GM12878 (cell line): ENCODE data around the gene PSTPIP2. TPM values are rescaled to one million over a fixed set of nuclear protein-coding genes. Genes with fewer than 3 reads are reported as not detected.

Experiments
- ATF3 ChIP-seq: IDR thresholded peaks from 2 replicates; pipeline ENCODE4 v1.6.1; 2011; ENCODE audit warnings: low read depth, mild to moderate bottlenecking, low read length, moderate library complexity, borderline replicate concordance; ENCODE audit errors: extremely low read depth
- BRCA1 ChIP-seq: IDR thresholded peaks from 2 replicates; pipeline ENCODE4 v1.6.1; 2011; ENCODE audit warnings: low read depth, low read length, improper control_type of control experiment
- EP300 ChIP-seq, 2 experiments: fragments of 150-350 bp in 1 of 2; IDR thresholded peaks; 2 replicates each; pipeline ENCODE4 v1.6.1; 2011 to 2012; ENCODE audit warnings: low read depth in 2 of 2, low read length in 2 of 2, borderline replicate concordance in 1 of 2, improper control_type of control experiment in 1 of 2, inconsistent platforms in 1 of 2; ENCODE audit not compliant: control insufficient read depth in 1 of 2
- FOS ChIP-seq: IDR thresholded peaks from 3 replicates; pipeline ENCODE4 v1.6.1; 2011; ENCODE audit warnings: borderline replicate concordance; ENCODE audit not compliant: insufficient read length; ENCODE audit errors: extremely low read depth
- MTA3 ChIP-seq: IDR thresholded peaks from 2 replicates; pipeline ENCODE4 v1.6.1; 2012; ENCODE audit warnings: low read length, inconsistent platforms, borderline replicate concordance
- NFIC ChIP-seq: IDR thresholded peaks from 2 replicates; pipeline ENCODE4 v1.6.1; 2012; ENCODE audit warnings: low read depth, mild to moderate bottlenecking, inconsistent platforms, low read length, moderate library complexity
- NR2C2 ChIP-seq: IDR thresholded peaks from 2 replicates; pipeline ENCODE4 v1.6.1; 2011; ENCODE audit warnings: borderline replicate concordance, low read depth; ENCODE audit not compliant: control insufficient read depth, insufficient read length
- RUNX3 ChIP-seq: IDR thresholded peaks from 2 replicates; pipeline ENCODE4 v1.6.1; 2012; ENCODE audit warnings: low read length, inconsistent platforms
- SMAD1 ChIP-seq: fragments of 450-650 bp; IDR thresholded peaks from 2 replicates; pipeline ENCODE4 v1.6.1; 2018; ENCODE audit warnings: mild to moderate bottlenecking, low read depth; ENCODE audit not compliant: partially characterized antibody
- TARDBP ChIP-seq: IDR thresholded peaks from 2 replicates; pipeline ENCODE4 v1.6.1; 2016; ENCODE audit warnings: borderline replicate concordance
- TCF7 ChIP-seq: IDR thresholded peaks from 2 replicates; pipeline ENCODE4 v1.6.1; 2014; ENCODE audit warnings: antibody characterized with exemption, borderline replicate concordance
- ZNF24 ChIP-seq: fragments of 450-650 bp; IDR thresholded peaks from 2 replicates; pipeline ENCODE4 v1.6.1; 2017; ENCODE audit warnings: antibody characterized with exemption, mild to moderate bottlenecking
- ZNF622 ChIP-seq: fragments of 450-650 bp; IDR thresholded peaks from 2 replicates; pipeline ENCODE4 v1.6.1; 2017; ENCODE audit warnings: mild to moderate bottlenecking, inconsistent platforms
- ZZZ3 ChIP-seq: IDR thresholded peaks from 2 replicates; pipeline ENCODE4 v1.6.1; 2011; ENCODE audit warnings: low read depth; ENCODE audit not compliant: control insufficient read depth, insufficient read length
- polyA plus RNA-seq, 11 experiments: library from polyadenylated mRNA; depleted of rRNA in 4 of 11; unstranded in 6 of 11; stranded (reverse) in 5 of 11; fragments of >200 nt; fragmentation: Nextera tagmentation in 4 of 11; fragmentation: Illumina TruSeq in 1 of 11; extraction: Ambion mirVana in 4 of 11; extraction: Trizol in 1 of 11; gene quantifications; 1 replicate in 1 of 11; 2 replicates in 10 of 11; pipeline versions ENCODE4 v1.2.1 to v1.2.3, GENCODE V29; 2011 to 2016; ENCODE audit warnings: inconsistent platforms in 2 of 11, missing spikeins in 2 of 11, low read depth in 1 of 11
- total RNA-seq, 4 experiments: library from RNA; depleted of rRNA in 3 of 4; stranded (reverse); fragments of >200 nt in 3 of 4; fragmentation: Illumina TruSeq in 1 of 4; extraction: Trizol in 1 of 4; gene quantifications; 2 replicates each; pipeline versions ENCODE4 v1.2.1 to v1.2.3, GENCODE V29; 2013 to 2021
- TF ChIP-seq, protein P1 (sequence below): fragments of 450-650 bp; IDR thresholded peaks from 2 replicates; pipeline ENCODE4 v1.6.1; 2017; ENCODE audit warnings: low read depth, mild to moderate bottlenecking, moderate library complexity

Gene PSTPIP2
- total and polyA plus RNA-seq, 10 of the 15 experiments (the other 5 are each of a cell fraction or from before 2014, with no cell fraction given), result 0.69 to 38.4 (median 24.7) TPM

DNA sequence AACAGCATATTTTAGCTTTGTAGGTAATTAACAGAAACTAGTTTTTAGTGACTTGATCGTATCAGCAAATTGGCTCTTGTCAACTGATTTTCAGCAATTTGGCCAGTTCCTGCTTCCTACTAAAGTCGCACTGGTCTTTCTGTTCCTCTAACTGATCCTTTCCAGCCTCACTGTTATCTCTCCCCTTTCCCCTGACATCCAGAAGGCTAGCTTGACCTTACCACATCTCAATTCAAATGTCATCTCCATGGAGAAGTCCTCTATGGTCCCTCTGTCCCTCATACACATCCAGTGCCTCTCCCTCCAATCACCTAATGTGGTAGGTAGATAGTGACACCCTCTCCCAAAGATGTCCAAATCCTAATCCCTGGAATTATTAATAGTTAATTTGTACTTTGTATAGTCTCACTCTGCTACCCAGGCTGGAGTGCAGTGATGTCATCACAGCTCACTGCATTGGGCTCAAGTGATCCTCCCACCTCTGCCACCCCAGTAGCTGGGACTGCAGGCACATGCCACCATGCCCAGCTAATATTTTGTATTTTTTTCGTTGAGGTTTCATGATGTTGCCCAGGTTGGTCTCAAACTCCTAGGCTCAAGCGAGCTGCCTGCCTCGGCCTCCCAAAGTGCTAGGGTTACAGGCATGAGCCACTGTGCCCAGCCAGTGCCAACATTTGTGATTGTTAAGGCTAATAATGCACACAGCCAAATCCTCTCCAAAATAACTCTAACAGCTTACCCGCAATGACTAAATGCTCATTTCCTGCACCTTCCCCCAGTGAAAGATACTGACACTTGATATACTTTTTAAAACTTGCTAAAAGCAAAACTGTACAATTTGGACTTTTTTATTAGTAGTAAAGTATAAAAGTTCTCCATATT, 16.9 kb downstream of the PSTPIP2 start (continued):
- TF ChIP-seq ZZZ3 (no peak), NR2C2 (no peak), ATF3 (no peak), ZNF622 (no peak), EP300 (IDR thresholded peaks at IDR 0.05; ENCODE audit: borderline replicate concordance in 1 of 2, control insufficient read depth in 1 of 2, low read depth in 2 of 2, low read length in 2 of 2) (no peak), BRCA1 (no peak), ZNF24 (no peak), SMAD1 (no peak), TARDBP (no peak), FOS (no peak), TCF7 (no peak), RUNX3 (peak; percentile 74), NFIC (peak; percentile 75; the same call in 1 of the 2 replicates), MTA3 (no peak)
- TF ChIP-seq, protein P1, sequence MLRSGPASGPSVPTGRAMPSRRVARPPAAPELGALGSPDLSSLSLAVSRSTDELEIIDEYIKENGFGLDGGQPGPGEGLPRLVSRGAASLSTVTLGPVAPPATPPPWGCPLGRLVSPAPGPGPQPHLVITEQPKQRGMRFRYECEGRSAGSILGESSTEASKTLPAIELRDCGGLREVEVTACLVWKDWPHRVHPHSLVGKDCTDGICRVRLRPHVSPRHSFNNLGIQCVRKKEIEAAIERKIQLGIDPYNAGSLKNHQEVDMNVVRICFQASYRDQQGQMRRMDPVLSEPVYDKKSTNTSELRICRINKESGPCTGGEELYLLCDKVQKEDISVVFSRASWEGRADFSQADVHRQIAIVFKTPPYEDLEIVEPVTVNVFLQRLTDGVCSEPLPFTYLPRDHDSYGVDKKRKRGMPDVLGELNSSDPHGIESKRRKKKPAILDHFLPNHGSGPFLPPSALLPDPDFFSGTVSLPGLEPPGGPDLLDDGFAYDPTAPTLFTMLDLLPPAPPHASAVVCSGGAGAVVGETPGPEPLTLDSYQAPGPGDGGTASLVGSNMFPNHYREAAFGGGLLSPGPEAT, result no peak
- TF ChIP-seq, all 136 proteins: peak for 7
